HG02840 (cell line): ENCODE measurements around the gene MINK1.

Experiments
- ATAC-seq: cut with Tn5 transposase; IDR thresholded peaks from one replicate; pipeline ENCODE4 v1.9.1; 2021; ENCODE audit warnings: mild to moderate bottlenecking, moderate library complexity, moderate number of reproducible peaks; ENCODE audit not compliant: unreplicated experiment, low FRiP score

MINK1 gene

DNA sequence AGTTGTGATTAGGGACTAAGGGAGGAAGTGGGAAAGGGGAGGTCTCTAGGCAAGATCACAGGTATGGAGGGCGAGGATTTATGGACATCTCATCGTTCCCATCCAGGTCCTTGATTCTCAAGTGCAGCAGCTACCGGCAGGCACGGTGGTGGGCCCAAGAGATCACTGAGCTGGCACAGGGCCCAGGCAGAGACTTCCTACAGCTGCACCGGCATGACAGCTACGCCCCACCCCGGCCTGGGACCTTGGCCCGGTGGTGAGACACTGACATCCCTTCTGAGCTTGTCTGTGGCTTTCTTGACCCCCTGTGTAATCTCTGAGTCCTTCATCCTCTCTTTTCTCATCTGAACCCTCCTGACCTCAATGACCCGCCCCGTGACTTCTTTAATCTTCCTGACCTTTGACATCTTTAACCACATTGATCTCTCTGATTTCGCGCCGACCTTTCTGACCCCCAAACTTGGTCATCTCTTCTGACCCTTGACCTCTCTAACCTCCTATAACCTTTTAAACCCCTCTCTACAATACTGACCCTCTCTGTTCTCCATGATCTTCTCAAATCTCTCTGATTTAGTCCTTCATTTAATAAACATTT lies 22.3 kb upstream of the MINK1 start:
- ATAC-seq: no peak

DNA sequence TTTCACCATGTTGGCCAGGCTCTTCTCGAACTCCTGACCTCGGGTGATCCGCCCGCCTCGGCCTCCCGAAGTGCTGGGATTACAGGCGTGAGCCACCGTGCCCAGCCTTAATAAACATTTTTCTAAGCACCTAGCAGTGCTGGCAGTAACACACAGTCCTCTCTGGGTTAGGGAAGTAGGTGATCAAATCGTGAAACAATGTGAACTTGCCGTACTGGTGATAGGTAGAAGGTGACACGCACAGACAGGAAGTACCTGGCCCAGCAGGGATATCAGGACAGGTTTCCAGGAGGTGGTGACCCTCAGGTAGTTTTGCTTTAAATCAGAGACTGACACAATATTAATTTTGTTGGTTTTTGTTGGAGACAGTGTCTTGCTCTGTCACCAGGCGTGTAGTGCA lies 21.7 kb upstream of the MINK1 start:
- no peak for ATAC-seq

DNA sequence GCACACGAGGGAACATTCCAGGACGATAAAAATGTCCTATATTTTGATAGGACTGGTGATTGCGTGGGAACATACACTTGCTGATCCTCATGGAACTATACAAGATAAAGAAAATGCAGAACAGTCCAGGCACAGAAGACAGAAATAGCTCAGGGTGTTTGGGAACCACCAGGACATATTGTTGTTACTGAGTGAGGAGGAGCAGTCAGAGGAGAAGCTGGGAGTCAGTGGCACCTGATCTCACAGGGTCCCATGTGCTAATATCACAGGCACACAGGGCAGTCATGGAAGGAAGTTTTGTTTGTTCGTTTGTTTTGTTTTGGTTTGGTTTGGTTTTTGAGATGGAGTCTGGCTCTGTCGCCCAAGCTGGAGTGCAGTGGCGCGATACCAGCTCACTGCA lies 20.4 kb upstream of the MINK1 start:
- no peak for ATAC-seq

DNA sequence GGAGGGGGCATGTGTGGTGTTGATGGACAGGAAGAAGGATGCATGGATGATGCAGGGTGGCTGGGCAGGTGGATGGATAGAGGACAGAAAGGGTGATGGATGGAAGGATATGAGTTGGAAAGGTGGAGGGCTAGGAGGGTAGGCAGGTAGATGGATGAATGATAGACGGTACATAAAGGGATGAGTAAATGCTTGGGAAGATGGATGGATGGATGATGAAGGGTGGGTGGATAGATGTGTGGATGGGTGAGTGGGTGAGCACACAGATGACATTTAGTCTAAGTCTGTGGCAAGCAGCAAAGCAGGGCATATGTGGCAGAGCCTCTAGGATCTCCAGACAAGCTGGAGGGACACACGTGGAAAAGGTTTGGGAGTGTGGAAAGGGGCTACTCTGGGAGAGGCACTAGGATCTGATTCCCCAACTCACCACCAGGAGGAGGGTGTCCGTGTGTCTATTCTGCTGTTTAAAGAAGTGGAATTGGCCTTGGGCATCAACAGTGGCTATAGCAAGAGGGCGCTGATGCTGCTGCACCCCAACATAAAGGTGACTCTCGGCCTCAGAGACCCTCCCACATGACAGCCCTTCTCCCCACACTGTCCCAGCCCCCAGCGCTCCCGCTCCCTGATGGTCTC lies 18.0 kb upstream of the MINK1 start:
- ATAC-seq: no peak

DNA sequence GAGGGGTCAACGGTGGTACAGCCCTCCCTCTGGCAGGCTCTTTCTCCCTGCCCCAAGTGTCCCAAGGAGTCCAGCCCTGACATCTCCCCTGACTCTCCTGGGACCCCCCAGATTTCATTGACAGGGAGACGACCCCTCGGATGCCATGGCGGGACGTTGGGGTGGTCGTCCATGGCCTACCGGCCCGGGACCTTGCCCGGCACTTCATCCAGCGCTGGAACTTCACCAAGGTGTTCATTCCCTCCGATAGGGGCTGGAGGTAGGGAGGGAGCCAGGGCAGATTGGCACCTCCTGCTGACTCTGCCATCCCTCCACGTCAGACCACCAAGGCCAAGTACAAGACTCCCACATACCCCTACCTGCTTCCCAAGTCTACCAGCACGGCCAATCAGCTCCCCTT lies 16.3 kb upstream of the MINK1 start:
- no peak for ATAC-seq

DNA sequence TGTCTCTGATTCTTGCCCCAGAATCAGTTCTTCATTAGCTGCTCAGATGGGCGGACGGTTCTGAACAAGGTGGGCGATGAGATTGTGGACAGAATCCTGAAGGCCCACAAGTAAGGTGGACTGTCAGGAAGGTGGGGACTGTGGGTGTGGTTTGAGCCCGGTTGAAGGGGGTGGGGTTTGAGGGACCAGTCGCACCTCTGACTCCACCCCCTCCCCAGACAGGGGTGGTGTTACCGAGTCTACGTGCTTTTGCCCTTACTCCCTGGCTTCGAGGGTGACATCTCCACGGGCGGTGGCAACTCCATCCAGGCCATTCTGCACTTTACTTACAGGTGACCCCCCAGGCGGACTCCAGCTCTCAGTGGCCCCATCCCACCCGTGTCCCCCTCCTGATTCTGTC lies 14.9 kb upstream of the MINK1 start:
- ATAC-seq: no peak

DNA sequence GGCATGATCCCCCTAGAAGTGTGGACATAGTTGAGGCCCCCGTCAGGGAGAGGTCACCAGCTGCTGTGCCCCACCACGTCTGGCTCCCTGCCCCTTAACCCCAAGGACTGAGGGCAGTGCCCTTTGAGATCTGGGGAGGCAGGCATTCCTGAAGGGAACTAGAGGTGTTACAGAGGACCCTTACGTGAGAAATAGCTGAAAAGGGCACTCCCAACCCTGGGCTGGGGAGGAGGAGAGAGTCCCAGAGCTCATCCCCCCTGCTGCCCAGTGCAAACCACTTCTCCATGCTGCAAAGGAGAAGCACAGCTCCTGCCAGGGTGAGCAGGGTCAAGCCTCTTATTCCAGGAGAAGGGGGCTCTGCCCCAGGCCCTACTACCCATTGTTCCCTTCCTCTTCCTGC lies 10.3 kb upstream of the MINK1 start:
- no peak for ATAC-seq

DNA sequence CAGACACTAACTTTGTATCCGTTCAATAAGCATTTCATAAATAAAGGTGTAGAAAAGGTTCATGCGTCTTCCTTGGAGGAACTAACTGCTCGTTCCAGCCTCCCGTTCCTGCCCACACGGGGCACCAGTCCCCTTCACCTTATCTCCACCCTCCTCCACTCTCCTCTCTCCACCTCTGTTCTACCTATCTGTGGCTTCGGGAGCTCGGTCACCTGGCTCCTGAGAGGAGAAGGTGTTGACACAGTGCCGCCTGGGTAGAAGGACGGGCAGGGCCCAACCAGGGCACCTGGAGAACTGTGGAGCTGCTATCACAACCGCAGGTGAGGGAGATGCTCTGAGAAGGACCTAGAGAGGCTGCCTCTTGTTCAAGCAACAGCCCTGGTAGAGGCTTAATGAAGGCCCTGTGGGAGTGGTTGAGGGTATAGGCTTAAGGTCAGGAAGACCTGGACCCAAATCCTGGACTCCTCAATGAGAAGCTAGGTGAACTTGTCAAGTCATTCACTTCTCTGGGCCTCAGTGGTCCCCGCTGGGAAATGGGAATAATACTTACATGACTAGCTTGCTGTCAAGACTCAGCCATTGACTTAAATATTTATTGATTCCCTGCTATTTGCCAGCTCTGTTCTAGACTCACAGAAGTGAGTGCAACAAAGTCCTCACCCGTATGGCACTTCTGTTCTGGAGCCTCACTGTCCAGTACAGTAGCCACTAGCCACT lies 9.6 kb upstream of the MINK1 start:
- ATAC-seq: no peak

DNA sequence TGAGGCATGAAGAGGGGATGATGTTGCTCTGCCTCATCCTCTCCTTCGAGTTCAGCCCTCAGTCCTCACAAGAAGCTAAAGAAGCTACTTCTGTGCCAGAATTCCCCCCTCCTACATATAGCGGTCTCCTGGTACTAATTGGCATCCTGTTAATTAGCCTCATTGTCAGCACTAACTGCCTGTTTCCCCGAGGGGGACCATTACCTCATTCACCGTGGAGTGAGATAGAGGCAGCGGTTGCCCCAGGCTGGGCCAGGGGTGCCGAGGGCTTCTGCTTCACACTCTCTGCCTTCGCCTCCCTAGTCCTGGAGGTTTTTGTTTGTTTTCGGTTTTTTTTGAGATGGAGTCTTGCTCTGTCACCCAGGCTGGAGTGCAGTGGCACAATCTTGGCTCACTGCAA lies 5.7 kb upstream of the MINK1 start:
- ATAC-seq: no peak

DNA sequence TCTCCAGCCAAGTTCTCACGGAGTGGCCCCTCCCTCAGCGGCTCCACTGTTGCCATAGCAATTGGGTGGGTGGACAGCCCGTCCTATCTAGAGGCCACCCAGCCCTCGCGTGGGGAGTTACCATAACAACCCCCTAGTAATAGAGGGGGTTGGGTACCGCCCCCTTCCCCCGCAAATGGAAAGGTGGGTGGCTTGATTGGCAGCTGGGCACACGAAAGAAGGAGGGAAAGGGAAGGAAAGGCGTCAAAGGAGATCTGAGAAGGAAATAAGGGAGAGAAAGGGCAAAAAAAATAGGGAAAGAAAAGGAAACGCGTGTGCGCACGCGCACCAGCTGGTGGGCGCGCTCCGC lies 337 bp upstream of the MINK1 start:
- peak; percentile 29 for ATAC-seq

DNA sequence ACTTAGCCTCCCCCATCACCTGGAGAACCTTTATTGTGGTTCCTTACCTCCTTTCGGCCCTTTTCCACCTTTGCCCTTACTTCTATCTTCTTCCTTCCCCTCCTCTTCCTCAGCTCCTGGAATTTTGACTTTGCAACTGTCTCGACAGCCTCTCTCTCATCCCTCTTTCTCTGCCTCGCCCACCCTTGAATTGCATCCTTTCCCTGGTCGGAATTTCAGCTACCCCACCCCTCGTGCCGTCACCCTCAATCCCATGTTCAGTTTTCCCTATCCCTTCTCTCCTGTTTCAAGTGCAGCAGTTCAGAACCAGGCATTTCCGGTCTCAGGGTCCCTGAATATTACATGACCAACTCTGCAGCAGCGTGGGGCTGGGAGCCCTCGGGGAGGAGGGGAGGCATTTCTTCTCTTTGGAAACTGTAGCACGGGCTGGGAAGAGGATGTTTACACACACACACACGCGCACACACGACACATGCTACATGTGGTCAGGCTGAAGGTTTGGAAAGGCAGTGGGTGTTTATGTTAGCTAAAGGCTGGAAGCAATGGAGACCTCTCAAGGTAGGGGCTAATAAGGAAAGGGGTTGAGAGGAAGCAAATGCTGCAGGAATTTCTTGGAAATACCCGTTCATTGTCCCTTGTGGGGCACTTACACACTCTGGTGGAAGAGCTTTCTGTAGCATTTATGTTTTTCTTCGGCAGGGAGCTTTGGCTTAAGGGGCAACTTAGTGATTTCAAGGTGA lies 971 bp downstream of the MINK1 start:
- ATAC-seq: no peak

DNA sequence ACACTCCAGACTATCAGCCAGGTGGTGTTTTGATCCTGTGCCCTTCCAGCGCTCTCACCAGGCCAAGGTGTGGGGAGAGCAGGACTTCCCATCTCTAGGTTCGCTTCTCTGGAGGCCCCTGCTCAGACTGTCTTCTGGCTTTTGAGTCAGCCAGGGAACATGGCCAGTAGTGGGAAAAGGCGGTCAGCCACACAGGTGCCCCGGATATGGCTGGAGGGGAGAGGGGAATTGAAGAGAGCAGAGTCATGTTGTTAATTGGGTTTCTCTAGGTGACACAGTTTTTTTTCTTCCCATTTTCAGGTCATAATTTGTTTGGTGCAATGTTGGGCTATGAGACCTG lies 1.5 kb downstream of the MINK1 start:
- no peak for ATAC-seq

DNA sequence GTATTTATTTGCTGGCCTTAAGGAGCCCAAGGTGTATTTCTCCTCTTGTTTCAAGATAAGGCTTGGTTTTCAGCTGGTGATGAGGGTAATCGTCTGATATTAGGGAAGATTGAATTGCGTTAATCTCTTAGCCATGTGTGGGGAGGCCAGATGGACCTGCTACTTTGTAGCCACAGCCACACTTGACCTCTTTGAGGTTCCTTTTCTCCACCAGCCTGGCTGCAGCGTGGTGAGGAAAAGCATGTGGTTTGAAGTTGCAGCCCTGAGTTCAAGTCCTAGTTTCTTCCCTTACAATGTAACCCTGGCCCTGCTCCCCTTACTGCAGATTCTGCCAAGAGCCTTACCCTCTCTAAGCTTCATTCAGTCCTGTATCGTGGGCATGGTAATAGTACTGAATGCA lies 3.1 kb downstream of the MINK1 start:
- no peak for ATAC-seq

DNA sequence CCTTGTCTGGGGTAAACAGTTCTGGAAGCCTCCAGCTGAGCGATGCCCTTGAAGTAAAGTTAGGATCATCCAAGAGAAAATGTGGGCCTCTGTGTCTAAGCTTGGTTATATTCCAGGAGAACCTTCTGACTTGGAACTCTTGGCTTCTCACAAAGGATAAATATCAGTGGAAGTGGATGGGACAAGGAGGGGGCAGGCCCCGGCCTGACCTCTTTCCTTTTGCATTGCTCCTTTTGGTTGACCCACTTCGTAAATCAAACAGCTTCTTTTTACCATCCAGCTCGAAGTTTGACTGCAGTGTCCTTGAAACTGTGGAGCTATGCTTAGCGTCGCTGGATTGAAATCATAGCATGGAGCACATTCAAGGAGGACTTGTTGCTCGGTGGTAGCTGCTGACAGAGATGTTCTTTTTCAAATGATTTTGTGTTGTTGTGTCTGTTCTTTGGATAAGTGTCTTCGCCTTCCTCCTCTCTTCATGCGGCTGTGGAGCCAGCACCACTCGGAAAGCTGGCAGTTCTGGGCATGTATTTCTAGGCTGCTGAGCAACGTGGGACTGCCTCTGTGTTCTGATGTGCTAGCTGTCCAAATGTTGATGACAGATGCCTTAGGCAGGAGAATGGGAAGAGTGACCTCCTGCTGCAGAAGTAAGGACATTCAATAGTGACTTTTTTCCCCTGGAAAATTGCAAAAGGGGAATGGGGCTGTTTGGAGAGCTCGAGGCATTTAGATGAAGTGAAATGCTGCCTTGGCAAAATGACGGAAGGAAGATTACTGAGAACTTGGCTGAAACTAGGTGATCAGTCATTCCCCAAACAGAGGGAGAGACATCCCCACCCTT lies 4.5 kb downstream of the MINK1 start:
- no peak for ATAC-seq

DNA sequence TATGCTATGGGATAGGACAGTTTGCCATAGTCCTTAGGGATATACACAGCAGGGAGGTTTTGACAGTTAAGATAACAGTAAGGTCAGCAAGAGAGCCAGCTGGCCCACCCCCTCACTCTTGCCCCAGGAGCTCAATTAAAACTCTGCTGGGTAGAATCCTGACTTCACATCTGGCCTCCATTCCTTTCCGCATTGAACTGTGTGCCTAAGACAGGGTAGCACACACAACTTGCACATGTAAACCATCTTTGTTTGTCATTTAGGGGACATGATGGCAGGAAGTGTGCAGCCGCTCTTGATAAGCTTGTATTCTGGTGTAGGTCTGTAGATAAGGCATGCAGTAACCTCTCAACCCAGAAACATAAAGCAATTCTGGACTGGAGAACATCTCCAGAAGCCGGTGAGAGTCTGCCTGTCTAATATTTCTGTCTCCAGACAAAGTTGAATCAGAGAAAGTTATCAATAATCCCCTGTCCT lies 5.2 kb downstream of the MINK1 start:
- no peak for ATAC-seq

DNA sequence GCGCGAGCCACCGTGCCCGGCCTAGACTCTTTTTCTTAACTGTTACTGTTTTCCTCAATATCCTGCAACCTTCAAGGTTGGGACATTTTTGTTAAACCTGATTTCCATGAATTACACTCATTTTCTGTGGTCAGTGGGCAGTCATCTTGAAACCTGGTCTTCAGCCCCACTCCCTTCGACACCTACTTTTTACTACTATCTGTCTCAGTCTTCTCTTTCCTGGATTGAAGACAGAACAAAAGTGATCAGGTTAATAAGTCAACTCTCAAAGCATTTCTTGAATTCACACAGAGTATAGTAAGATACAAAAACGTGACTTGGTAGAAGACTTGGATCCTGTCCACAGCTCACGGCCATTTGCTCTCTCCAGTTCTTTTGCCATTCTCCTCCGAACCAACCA lies 6.1 kb downstream of the MINK1 start:
- ATAC-seq: no peak

DNA sequence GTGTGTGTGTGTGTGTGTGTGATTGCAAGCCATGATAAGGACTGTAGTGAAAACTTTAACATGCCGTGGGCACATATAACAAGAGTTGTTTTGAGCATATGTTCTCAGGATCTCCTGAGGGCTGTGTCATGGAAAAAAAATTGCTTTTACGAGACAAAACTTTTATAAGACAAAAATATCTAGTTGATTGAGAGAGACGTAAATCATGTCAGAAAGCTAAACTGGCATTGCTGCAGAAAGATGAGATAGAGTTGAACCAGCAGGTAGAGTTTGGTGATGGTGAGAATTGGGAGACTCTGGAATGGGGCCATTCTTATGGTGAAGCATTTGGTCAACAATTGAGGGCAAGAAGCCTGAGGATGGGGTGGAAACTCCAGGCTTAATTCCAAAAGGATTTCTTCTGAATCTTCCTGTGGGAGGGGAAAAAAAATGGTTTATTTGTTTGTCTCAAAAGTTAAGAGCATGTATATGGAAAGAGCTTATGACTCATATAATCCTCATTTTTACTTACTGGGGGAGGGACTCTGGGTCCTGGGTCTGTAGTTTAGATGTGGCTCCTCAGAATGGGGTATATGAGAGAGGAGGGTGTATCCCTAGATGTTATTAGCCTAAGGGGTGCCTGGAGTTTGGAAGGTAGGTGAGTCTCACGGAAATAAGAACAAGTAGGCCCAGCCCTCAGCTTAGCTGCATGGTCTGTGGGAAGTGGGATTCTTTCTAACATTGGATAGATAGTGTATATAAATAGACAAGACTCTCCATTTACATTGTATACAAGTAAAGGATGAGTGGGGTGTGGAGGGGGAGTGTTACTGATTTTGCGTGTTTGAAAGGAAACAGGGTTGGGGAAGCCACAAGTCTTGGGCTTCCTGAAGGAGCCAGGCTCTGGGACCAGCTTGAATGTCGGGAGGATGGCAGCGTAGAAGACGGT lies 7.1 kb downstream of the MINK1 start:
- ATAC-seq: no peak

DNA sequence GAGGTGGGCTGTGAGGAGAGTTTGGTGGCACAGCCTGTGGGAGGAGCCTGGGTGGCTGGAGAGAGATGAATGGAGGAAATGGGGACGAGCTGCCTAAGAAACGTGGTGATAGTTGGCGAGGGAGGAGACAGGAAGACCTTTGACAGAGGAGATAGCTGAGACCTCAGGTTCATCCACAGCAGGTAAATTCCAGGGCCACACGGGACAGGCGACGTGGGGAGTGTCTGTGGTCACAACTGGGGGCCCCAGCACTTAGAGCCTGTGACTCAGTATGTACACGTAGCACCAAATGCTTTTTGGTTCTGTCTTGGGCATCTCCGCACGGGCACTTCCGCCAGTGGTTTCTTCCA lies 7.7 kb downstream of the MINK1 start:
- ATAC-seq: no peak

DNA sequence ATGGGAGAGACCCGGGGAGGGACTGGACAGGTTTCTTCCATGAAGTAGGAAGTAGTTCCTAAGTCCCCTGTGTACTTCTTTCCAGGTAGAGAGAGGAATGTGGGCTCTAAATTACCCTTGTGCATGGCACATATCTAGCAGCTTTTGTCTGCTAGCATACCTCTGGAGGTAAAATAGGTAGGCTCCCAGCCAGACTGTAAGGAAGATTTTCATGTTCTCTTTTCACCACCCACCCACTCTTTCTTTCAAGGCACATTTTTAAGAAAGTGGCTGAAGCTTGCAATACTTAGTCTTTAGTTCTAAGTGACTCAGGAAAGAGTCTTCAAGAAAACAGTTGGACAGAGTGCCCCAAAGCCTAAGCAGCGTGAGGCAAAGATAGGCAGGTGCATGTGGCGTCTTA lies 9.2 kb downstream of the MINK1 start:
- no peak for ATAC-seq
